HG03066 (cell line): ENCODE measurements around the gene PIP4K2B.

ENCODE experiments used
- ATAC-seq: cut with Tn5 transposase; IDR thresholded peaks from one replicate; pipeline ENCODE4 v1.9.1; 2021; ENCODE audit warnings: low read depth; ENCODE audit not compliant: unreplicated experiment

Gene PIP4K2B

DNA sequence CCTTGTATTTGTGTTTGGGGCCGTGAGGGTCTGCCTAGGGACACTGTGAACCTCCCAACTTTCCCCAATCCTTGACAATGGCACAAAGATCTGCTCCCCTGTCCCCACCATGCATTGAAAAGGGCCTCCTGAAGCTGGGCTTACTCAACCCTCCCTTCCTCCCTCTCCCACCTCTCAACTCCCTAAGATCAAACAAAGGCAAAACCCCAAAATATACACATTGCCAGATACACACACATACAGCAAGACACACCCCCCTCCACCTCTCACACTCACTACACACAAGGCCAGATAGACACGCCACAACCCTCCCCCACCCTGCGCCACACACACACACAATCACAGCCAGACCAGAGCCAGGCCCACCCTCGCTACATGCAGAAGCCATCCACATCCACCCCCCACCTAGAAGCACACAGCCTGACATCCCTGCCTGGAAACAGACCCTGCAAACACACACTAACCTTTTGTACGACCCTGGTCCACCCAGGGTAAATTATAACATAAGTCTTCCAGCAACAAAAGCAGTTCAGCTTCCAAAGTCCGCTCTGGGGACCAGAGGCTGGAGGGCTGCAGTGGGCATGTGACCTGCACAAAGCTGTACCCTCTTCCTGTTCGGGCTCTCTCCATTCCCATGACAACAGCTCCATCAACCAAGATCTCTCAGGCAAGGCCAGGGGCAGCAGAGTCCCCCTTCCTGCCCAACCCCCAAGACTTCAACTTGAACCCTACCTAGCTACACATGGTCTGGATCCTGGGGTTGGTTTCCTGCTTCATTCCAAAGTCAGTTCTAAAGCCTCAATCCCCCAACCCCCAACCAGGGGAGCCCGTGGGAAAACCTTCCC lies 53.1 kb downstream of the PIP4K2B start:
- no peak for ATAC-seq

DNA sequence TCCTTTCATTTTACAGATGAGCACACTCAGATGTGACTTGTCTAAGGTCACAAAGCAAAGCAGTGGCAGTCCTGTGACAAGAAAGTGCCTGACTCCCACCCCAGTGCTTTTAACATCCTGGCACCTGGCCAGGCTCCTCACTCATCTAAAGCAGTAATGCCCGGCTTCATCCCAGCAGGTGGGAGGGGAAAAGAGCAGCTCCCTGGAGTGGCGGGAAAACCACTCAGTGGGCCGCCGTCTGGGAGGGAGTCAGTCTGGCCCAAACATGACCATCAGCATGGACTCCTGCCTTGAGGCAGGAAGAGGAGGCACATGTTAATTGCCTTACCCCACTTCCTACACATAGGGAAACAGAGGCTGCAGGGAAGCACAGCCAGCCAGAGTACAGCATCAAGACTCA lies 53.8 kb downstream of the PIP4K2B start:
- ATAC-seq: no peak

DNA sequence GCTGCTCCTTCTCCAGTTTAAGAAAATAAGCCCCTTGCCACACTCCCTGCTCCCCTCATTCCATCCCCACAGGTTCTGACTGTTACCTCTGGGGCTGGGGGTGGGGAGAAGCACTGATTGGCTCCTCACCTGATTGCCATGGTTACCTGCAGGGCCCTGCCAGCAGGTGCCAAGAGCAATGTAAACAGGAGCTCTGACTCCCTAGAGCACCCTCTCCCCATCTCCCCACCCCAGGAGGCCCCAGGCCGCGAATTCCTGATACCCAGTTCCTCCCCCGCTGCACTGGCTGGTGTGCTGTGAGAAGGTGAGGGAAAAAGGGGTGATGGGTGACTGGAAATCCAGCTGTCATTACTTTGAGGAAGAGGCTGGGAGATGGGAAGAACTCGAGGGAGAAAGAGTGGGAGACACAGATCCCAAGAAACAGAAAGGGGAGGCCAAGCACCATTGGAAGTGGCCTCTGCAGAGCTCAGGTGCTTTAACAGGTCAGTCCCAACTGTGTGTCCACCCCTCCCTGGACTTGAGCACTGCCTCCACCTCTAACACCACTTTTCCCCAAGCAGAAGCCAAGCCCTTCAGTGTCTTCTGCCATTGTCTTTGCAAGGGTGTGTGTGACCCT lies 55.7 kb downstream of the PIP4K2B start:
- no peak for ATAC-seq

DNA sequence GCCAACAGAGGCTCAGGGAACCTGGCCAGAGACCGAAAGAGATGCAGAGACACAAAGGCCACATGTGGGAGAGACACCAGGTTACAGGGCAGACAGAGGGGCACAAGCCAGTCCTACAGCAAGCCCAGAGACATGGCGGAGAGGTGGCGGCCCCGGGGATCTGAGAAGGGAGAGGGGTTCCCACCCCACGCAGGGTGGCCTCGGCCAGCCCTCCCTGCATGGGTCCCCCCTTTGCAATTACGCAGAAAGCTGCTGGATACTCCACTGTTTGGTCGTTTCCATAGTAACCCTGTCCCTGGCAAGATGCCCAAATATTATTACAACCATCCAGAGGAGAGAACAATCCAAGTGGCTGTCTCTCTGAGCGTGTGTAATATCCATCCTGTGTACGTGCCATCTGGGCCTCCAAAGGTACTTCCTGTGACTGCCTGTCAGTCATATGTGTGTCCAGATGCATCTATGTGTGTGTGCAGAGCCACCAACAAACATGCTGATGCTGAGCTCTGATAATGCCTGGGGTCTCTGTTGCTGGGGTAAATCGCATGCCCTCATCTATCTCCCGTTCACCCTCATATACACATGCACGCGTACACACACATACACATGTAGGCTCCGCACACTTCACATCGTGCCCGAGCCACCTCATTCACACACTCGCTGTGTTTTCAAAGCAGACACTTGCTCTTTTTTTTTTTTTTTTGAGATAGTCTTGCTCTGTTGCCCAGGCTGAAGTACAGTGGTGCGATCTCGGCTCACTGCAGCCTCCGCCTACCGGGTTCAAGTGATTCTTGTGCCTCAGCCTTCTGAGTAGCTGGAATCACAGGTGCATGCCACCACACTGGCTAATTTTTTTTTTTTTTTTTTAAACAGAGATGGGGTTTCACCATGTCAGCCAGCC lies 56.7 kb downstream of the PIP4K2B start:
- ATAC-seq: no peak

DNA sequence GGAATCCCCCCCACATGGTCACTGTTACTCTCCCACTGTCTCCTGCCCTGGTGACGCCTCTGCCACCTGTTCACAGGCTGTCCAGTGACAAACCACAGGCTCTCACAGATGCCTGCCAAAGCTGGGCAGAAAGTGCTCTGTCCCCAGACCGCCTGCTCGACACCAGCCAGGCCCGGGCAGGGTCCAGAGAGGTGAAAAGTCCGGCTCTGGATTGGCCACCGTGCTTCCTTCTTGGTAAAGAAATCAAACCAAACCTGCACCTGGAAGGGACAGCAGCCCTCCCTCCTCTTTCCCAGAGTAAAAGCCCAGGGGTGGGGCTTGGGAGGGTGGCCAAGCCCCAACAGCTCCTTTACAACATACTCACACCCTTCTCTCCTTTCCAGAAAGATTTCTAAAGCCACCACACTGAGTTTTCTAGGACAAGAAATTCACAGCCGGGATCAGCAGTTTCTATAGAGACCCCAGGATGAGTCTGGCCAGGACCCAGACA lies 57.4 kb downstream of the PIP4K2B start:
- ATAC-seq: no peak

DNA sequence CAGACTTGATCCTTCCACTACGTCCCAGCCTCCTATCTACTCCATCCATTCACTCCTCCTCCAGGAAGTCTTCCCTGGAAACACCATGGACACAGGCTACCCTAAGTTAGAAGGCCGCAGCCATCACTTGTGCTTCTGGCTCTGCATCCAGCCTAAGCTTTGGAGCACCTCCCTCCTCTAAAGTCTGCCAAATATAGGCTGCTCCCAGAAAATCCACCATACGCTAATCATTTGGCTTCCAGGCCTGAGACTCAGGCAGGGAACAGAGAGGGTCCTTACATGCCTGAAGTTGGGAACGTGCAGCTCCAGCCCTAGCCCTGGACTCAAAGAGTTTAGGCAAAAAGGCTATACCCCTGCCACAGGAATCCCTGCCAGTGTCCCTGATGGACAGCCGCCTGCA lies 57.9 kb downstream of the PIP4K2B start:
- no peak for ATAC-seq

DNA sequence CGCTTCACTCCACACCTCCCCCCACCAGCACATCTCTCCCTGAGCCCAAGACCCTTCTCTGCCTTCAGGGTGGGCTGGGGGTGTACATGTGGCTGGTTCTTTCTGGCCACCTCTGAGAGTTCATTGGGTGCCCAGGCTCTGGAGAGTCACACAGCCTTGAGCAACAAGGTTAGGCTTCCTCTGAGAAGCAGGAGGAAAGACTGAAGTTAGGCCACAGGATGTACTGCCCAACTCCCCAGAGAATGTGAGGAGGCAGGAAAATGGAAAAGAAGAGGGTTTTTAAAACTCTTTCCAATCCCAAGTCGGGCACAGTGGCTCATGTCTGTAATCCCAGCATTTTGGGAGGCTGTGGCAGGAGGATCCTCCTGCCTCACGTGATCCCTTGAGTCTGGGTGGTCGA lies 58.5 kb downstream of the PIP4K2B start:
- no peak for ATAC-seq

DNA sequence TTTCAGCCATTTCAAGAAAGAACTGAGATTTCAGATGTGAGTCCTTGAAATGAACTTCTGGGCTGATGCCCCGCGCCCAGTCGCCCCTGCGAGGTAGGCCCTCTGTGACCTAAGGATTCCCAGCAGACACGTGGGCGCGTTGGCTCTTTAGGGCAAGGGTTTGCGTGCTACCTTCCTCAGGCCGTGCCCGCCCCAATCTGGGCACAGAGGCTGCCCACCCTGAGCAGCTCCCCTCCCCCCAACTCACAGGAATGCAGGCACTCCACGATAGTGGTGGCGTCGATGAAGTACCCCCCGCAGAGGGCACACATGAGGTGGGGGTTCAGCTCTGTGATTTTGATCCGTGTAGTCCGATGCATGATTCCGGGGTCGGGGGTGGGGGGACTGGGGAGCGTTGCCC lies 59.3 kb downstream of the PIP4K2B start:
- no peak for ATAC-seq

DNA sequence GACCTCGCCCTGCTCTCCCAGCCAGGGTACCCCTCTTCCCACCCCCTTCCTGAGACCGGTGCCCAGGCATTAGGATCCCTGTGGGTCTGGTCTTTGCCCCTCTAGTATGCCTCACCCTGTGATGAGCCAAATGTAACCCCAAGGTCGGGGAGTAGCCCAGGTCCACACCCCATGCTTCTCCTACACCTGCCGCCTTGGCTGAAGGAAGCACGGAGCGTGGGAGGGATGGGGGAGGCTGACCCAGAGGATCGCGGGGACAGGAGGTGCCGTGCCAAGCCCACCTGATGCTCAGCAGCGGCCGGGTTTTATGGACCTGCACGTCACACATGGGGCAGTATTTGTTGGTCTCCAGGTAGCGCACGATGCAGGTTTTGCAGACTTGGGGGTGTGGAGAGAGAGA lies 60.1 kb downstream of the PIP4K2B start:
- ATAC-seq: no peak

DNA sequence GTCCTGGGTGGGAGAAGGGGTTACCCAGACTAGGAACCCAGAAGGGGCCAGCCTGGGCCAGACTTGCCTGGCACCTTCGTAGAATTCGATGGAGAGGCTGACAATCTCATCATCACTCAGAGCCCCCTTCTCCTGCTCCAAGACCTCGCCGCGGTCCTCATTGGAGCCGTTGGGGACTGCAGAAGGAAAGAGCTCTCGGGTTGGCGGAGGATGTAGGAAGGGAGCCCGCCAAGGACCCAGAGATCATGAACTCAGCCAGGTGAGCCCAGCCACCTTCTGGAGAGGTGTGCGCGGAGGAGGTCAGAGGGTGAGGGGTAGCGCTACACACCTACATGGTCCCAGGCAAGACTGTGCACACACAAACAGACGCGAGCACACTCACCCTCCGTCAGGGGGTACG lies 60.7 kb downstream of the PIP4K2B start:
- no peak for ATAC-seq

DNA sequence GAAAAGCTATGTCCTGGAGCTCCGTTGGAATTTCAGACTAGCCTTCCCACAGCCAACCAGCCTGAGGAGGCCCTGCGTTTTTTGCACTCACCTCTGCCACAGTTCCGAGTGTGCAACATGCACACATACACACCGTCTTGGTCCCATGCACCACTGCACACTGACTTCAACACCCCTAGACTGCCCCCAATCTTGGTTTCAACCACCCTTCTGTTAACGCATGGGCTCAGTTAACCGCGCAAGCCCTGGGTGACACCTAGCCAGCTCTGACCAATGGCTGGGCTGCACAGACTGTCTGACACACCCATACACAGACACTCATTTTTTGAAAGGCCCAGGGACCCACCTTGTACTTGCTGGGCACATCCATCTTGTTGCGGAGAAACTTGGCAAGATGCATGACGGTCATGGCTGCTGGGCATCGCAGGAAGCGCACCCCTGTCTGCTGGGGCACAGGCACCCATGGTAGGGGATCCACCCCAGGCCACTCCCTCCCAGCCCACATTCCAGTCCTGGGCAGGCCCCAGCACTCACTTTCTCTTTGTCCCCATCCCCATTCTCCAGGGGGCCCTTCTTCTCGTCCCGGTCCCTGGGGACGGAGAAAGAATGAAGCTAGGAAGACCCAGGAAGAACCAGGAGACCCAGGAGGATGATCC lies 61.2 kb downstream of the PIP4K2B start:
- no peak for ATAC-seq

DNA sequence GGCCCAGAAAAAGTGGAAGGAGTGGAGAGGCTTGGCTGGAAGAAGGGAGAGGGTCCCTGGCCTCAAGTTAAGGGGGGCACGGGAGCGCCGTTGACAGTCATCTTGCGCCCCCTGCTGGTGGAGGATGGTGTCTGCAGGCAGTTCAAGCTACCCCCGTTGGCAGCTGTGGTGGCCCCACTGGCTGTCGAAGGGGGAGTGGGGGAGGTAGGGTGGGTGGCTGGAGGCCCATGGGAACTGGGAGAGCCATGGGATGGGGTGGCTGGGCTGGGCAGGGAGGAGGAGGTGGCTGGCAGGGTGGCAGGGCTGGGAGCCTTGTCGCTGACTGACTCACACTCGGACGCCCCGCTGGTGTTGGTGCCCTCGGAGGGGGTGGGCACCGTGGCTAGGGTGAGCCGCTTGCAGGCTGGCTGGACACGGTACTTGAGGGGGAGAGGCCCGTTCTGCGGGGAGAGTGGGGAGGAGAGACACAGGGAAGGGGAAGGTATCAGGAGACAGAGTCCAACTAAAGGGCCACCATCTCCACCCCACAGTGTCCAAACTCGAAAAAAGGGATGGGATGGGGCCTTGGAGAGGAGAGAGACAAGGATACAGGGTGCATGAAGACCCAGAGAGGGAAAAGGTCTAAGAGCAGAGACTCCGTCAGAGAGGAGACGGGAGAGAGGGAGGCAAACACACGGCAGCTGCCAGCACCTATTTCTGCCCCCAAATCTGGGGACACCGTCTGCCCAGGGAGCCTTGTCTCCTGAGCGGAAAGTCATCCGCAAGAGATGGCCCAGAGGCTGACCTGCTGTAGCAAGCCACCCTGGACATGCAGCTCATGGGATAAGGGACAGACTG lies 64.0 kb downstream of the PIP4K2B start:
- no peak for ATAC-seq

DNA sequence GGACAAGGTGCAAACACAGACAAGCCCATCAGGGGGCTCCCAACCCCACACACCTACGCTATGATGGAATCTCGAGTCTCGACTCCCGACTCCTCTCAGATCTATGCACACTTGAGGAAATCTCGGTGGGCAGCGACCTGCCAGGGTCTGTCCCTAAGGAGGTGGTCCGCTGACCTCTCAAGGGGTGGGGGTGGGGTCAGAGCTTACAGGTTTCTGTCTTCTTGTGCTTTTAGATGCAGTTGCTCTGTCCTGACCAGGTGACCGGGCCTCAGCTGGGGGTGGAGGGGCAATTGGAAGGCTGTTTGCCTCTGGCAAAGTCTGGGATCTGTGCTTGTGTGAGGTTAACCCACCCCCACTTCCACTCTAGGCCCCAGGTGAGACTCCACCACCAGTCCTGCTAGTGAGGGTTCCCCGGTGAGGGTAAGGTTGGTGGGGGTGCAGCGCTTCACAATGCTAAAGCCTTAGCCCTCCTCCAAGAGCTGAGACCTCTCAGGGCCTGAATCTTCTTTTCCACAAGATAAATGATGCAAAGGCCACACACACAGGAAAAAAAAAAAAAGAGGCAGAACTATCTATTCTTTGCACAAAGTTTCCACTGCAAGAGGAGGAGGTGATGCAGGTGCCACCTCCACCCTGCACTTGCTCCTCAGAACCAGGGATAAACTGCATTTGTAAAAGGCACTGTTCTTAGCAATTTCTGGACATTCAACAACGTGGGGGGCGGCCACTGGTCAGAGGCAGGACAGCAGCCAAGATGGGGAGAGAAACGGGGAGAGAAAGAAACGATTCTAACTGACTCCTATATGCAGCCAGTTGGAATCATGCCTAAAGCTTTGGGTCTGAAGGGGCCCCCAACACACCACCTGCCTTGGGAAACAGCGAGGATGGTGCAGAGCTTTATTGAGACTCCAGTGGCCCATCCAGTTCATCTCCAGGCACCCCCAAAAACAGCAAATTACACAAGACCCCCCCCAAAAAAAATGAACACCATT lies 65.1 kb downstream of the PIP4K2B start:
- no peak for ATAC-seq

DNA sequence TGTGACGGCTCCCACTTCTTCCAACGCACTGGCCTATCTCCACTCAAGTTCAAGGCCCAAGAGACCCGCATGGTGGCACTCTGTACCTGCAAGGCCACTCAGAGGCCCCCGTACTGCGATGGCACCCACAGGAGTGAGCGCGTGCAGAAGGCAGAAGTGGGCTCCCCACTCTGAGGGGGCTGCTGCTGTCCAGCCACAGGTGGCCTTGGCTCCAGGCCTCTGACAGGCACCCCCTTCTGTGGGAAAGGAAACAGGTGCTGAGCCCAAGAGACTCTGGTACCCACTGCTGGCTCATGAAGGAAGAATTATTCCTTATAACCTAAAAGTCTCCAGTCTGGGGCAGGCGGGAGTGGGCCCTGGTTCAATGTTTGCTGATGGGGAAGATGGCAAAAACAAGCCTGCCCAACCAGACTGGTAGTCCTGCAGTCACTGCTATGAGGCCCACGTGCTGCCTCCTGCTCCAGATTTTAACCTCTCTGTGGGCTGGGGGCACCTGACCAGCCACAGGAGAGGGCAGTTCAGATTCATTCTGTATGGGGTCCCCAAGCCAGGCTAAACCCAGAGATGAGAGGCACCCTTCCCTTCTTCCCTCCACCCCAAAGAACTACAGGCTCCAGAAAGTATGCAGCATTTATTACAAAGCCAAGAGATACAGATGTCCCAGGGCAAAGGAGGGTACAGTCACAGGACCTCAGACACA lies 65.9 kb downstream of the PIP4K2B start:
- ATAC-seq: no peak

DNA sequence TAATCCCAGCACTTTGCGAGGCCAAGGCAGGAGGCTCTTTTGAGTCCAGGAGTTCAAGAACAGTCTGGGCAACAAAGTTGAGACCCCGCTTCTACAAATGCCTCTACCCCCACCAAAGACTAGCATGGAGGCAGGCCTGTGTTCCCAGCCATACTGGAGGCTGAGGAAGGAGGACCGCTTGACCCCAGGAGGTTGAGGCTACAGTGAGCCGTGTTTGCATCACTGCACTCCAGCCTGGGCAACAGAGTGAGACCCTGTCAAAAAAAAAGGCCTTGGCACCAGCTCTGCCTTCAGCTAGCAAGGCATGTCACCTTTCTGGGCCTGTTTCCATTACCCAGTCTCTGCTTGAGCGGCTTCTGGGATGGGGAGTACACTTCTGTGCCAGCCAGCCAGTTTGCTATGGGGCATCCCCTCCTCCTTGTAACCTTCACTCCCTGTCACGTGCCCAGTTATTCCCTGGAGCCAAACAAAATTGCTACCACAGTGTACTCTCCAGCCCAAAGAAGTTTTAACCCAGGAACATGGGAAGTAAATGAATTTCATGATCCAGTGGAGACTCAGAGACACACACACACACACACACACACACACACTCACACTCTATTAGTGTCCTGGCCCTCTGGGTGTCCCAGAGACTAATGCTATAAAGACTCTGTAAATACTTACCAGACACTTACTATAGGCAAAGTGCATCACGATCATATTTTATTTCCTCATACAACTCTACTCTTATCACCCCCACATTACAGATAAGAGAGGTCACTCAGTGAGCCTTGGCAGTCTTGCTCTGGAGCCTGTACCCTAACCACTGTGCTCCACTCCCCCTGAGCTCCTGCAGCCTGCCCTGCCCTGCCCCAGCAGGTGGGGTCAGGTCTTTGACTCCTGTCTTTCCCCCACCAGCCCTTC lies 66.7 kb downstream of the PIP4K2B start:
- ATAC-seq: no peak

DNA sequence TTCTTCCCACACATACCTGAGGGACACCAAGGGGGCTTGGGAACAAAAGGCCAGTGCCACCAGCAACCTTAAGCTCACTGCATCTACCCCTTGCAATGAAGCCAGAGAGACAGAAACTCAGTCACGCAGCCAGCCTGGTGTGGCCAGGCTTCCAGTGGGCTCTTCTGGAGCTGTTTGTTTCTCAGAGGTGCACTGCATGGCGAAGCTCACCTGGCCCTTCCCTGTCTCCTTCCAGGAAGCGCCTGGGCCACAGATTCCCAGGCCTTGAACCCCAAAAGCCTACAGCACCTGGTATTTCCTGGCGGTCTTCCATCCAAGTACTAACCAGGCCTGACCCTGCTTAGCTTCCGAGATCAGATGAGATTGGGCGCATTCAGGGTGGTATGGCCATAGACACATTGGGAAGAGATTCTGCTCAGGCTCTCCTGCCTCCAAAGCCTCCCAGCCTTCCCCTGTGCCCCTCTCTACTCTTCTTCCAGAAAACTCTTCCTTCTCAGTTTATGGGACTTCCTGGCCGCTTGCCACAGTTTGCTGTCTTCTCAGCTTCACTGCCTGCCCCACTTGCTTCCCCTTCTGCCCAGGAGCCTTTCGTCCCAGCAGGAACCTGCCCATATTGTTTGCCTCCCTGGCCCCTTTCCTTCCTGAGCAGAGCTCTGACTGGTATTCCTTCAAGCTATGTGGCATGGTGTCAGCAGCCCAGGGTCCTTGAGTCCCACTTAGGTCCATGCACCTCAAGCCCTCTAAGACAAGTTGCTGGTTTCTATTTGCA lies 67.6 kb downstream of the PIP4K2B start:
- no peak for ATAC-seq
